ENCODE results near the gene TGOLN2. TPM values are rescaled to one million over a fixed set of nuclear protein-coding genes. Genes with fewer than 3 reads are reported as not detected.
"Not testable (repeated sequence)": the region's sequence is repeated elsewhere in the genome, so short reads cannot be mapped to it uniquely, and the experiment has no call there.

Gene TGOLN2
- total RNA-seq, 1 donor, result 119 TPM

GRCh38 chr2:85340034-85340892, 12.5 kb upstream of the TGOLN2 start:
- no peak for TF ChIP-seq CTCF (IDR thresholded peaks at IDR 0.05; ENCODE audit: insufficient read depth, low read depth, low read length)
- peak; percentile 8 for DNase-seq (ENCODE audit: low read depth)

DNA sequence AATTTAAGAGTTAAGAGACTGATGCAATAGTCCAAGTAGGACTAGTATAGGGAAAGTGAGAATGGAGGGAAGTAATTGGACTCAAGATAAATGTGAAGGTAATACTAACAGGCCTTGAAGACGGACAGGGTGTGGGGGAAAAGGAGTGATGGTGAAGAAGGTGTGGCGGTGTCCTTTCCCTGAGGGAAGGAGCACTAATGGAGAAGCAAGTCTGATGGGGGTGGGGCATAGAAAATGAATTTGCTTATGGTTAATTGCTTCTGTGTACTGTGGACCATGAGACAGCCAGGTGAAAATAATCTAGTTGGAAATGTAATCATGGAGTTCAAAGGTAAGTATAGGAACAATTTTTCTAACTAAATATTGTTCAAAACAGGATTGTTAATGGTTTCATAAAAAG, 7.1 kb upstream of the TGOLN2 start:
- H3K4me3 ChIP-seq (ENCODE audit: low read depth, low read length), result no peak overlapping the region
- no peak for DNase-seq (ENCODE audit: low read depth)
- TF ChIP-seq CTCF (IDR thresholded peaks at IDR 0.05; ENCODE audit: insufficient read depth, low read depth, low read length), result no peak

More at GRCh38 chr2:85340034-85340892, 12.5 kb upstream of the TGOLN2 start:
- no peak overlapping the region for H3K4me3 ChIP-seq (ENCODE audit: low read depth, low read length)

DNA sequence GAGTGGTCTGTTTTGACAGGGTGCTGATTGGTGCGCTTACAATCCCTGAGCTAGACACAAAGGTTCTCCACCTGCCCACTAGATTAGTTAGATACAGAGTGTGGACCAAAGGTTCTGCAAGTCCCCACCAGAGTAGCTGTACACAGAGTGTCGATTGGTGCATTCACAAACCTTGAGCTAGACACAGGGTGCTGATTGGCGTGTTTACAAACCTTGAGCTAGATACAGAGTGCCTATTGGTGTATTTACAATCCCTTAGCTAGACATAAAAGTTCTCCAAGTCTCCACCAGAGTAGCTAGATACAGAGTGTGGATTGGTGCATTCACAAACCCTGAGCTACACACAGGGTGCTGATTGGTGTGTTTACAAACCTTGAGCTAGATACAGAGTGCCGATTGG, 6.1 kb upstream of the TGOLN2 start:
- DNase-seq (ENCODE audit: low read depth), result not testable (repeated sequence)

DNA sequence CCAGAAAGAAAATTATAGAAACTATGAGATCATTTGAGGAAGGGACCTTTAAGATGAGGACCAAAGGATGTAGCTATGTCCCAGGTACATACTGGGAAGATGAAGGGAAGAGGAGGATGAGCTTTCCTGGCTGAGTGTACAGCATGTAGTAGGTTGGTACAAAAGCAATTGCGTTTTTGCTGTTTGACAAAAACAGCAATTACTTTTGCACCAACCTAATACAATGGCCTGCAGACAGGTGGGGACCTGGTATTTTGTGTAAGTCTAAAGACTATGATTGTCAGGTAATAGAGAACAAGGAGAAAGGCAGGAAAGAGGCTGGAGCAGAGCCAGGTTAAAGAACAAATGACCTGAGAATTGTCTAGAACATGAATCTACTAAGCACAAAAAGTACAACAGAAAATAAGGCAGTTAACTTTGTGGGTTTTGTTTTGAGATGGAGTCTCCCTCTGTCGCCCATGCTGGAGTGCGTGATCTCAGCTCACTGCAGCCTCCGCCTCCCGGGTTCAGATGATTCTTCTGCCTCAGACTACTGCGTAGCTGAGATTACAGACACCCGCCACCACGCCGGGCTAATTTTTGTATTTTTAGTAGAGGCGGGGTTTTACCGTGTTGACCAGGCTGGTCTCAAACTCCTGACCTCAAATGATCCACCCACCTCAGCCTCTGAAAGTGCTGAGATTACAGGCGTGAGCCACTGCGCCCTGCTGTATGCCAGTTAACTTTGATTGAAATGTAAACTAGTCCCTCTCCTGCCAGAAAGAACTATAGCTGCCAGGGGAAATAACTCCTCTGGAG, 3.2 kb upstream of the TGOLN2 start:
- DNase-seq (ENCODE audit: low read depth), result no peak
- TF ChIP-seq CTCF (IDR thresholded peaks at IDR 0.05; ENCODE audit: insufficient read depth, low read depth, low read length), result no peak
- no peak overlapping the region for H3K4me3 ChIP-seq (ENCODE audit: low read depth, low read length)

More for the DNA sequence above, 6.1 kb upstream of the TGOLN2 start:
- not testable (repeated sequence) for H3K4me3 ChIP-seq (ENCODE audit: low read depth, low read length)

DNA sequence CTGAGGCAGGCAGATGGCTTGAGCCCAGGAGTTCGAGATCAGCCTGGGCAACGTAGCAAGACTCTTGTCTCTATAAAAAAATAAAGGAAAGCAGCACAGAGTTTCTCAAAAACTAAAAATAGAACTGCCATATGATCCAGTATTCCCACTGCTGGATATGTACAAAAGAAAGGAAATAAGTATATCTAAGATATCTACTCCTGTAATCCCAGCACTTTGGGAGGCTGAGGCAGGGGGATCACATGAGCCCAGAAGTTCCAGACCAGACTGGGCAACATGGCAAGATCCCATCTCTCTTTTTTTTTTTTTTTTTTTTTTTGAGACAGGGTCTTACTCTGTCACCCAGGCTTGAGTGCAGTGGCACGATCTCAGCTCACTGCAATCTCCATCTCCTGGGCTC, 1.9 kb upstream of the TGOLN2 start:
- not testable (repeated sequence) for DNase-seq (ENCODE audit: low read depth)

DNA sequence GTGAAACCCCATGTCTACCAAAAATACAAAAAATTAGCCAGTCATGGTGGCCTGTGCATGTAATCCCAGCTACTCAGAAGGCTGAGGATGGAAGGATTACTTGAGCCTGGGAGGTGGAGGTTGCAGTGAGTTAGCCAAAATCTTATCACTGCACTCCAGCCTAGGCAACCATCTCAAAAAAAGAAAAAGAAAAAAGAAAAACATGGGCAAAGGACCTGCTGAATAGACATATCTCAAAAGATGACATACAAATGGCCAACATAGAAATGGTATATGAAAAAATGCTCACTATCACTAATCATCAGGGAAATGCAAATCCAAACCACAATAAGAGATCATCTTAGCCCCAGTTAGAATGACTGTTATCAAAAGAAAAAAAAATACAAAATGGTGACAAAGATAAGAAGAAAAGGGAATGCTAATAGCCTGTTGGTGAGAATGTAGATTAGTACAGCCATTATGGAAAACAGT, 1.4 kb upstream of the TGOLN2 start:
- TF ChIP-seq CTCF (IDR thresholded peaks at IDR 0.05; ENCODE audit: insufficient read depth, low read depth, low read length), result no peak
- no peak for DNase-seq (ENCODE audit: low read depth)
- H3K4me3 ChIP-seq (ENCODE audit: low read depth, low read length), result no peak overlapping the region

More for the DNA sequence above, 1.9 kb upstream of the TGOLN2 start:
- H3K4me3 ChIP-seq (ENCODE audit: low read depth, low read length), result not testable (repeated sequence)

DNA sequence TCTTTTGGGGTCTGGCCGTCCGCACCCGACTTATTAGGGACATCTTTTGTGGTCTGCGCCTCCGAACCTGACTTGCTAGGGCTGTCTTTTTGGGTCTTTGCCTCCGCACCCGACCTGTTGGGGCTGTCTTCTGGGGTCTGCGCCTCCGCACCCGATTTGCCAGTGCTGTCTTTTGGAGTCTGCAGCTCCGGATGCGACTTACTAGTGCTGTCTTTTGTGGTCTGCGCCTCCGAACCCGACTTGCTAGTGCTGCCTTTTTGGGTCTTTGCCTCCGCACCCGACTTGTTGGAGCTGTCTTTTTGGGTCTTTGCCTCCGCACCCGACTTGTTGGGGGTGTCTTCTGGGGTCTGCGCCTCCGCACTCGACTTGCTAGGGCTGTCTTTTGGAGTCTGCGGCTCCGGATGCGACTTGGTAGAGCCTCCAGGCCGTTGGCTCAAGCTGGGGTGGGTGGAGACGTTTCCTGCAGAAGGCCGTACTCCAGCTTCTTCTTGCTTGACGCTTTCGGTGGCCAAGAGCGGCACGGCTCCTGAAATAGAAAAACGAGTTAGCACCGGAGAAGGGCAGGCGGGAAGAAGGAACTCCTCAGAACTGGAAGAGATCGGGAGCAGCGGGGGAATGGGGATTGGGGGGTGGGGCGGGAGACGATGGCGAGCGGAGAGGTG, 498 bp downstream of the TGOLN2 start:
- H3K4me3 ChIP-seq (ENCODE audit: low read depth, low read length), result peak overlapping the region; percentile 71
- no peak for TF ChIP-seq CTCF (IDR thresholded peaks at IDR 0.05; ENCODE audit: insufficient read depth, low read depth, low read length)
- peak; percentile 60 for DNase-seq (ENCODE audit: low read depth)

All from fibroblast of villous mesenchyme (primary cell).